Measurements from ENCODE around the gene DLEC1. TPM values are rescaled to one million over a fixed set of nuclear protein-coding genes. Genes with fewer than 3 reads are reported as not detected.

Gene DLEC1
- total RNA-seq, 4 donors from 2014 or later: 0.20 to 4.1 (median 1.4) TPM

DNA sequence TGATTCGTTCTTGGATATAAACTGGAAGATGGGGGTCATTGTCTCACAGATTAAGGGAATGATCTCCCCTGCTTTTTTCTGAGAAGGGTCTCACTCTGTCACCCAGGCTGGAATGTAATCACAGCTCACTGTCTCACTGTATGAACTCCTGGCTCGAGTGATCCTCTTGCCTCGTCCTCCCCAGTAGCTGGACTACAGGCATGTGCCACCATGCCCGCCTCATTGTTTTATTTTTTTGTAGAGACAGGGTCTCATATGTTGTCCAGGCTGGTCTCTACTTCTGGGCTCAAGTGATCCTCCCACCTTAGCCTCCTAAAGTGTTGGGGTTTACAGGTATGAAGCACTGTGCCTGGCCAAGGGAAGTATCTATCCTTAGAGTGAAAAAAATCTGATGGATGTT lies 131.7 kb downstream of the DLEC1 start:
- TF ChIP-seq POLR2AphosphoS5 (IDR thresholded peaks at IDR 0.05): no peak
- no peak for TF ChIP-seq POLR2A (IDR thresholded peaks at IDR 0.05)
- TF ChIP-seq, protein P1, sequence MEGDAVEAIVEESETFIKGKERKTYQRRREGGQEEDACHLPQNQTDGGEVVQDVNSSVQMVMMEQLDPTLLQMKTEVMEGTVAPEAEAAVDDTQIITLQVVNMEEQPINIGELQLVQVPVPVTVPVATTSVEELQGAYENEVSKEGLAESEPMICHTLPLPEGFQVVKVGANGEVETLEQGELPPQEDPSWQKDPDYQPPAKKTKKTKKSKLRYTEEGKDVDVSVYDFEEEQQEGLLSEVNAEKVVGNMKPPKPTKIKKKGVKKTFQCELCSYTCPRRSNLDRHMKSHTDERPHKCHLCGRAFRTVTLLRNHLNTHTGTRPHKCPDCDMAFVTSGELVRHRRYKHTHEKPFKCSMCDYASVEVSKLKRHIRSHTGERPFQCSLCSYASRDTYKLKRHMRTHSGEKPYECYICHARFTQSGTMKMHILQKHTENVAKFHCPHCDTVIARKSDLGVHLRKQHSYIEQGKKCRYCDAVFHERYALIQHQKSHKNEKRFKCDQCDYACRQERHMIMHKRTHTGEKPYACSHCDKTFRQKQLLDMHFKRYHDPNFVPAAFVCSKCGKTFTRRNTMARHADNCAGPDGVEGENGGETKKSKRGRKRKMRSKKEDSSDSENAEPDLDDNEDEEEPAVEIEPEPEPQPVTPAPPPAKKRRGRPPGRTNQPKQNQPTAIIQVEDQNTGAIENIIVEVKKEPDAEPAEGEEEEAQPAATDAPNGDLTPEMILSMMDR (IDR thresholded peaks at IDR 0.05): no peak
- no peak for TF ChIP-seq EP300 (IDR thresholded peaks at IDR 0.05; ENCODE audit: low read depth)
- WGBS, 2 donors (ENCODE audit: low coverage in 1 of 2): 78 to 94% methylated on average over 1 to 4 of the region's 4 CpGs
- H3K27ac ChIP-seq: no peak overlapping the region
- H3K27me3 ChIP-seq: no peaks in the 10 kb centered on the region
- H3K4me3 ChIP-seq: no peak overlapping the region
- intact Hi-C loops (cut with DNase I; ENCODE audit: low total_unique reads) (no loop called here), in situ Hi-C loops (cut with MboI; ENCODE audit: low pct_ligation_motif_present in 1 of 4, low pct_unique_long_range_greater_than_20kb in 1 of 4, low sequenced_read_pairs in 3 of 4) (no loop called here)
- H3K9me3 ChIP-seq: no peaks in the 10 kb centered on the region
- DNase-seq: no peak
- H3K36me3 ChIP-seq: no peaks in the 10 kb centered on the region
- H3K4me1 ChIP-seq: peaks cover 8 to 47% (median 16%) of the 10 kb centered on the region in 4 donors

DNA sequence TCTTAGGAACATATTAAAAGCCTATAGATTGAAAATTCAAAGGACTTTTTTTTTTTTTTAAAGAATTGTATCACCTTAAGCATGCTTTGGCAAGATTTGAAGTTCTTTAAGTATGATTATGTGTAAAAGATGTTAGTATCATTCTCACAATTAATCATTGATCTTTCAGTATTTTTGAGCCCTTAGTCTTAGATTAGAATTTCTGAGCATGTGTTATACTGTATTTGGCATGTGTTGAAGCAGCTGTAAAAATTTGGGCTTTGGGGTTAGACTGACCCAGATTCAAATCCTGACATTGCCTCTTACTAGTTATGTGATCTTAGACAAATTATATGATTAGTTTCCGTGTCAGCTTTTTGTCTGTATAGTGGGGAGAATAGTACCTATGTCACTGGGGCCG lies 132.6 kb downstream of the DLEC1 start:
- H3K27me3 ChIP-seq: no peaks in the 10 kb centered on the region
- in situ Hi-C loops (cut with MboI; ENCODE audit: low pct_ligation_motif_present in 1 of 4, low pct_unique_long_range_greater_than_20kb in 1 of 4, low sequenced_read_pairs in 3 of 4): no loop called here
- H3K36me3 ChIP-seq: no peaks in the 10 kb centered on the region
- TF ChIP-seq POLR2A (IDR thresholded peaks at IDR 0.05): no peak
- no peak for TF ChIP-seq POLR2AphosphoS5 (IDR thresholded peaks at IDR 0.05)
- TF ChIP-seq EP300 (IDR thresholded peaks at IDR 0.05; ENCODE audit: low read depth): no peak
- intact Hi-C loops (cut with DNase I; ENCODE audit: low total_unique reads): no loop called here
- H3K27ac ChIP-seq: no peak overlapping the region
- 67 to 86% methylated on average over 1 to 2 of the region's 2 CpGs for WGBS, 2 donors (ENCODE audit: low coverage in 1 of 2)
- no peak for DNase-seq
- peaks cover 8 to 40% (median 12%) of the 10 kb centered on the region in 4 donors for H3K4me1 ChIP-seq
- no peaks in the 10 kb centered on the region for H3K9me3 ChIP-seq
- H3K4me3 ChIP-seq: no peak overlapping the region

Small RNA genes within 50 kb of the gene (small RNA-seq; reads per million reads assigned to genes)
- gene RF00019: 0 reads per million in 4 donors

Other genes with a start within 250 kb of the DLEC1 start
- 100 to 1,000 TPM in 1 of 4 donors, 10 to 100 TPM in 3; 39.8 to 105 (median 56.2) TPM for gene CTDSPL, start 177.3 kb upstream of the DLEC1 start, total RNA-seq
- gene VILL, start 48.4 kb upstream of the DLEC1 start, total RNA-seq: 100 to 1,000 TPM; 112 to 214 (median 172) TPM
- gene PLCD1, start 9.6 kb upstream of the DLEC1 start, total RNA-seq: 100 to 1,000 TPM in 2 of 4 donors, 10 to 100 TPM in 2; 21.1 to 126 (median 91.4) TPM
- 100 to 1,000 TPM; 123 to 278 (median 204) TPM for gene ACAA1, start 97.9 kb downstream of the DLEC1 start, total RNA-seq
- 10 to 100 TPM; 49.0 to 82.2 (median 76.5) TPM for gene MYD88, start 99.5 kb downstream of the DLEC1 start, total RNA-seq
- 10 to 100 TPM; 35.9 to 47.9 (median 43.5) TPM for gene OXSR1, start 126.3 kb downstream of the DLEC1 start, total RNA-seq
- gene SLC22A13, start 226.6 kb downstream of the DLEC1 start, total RNA-seq: under 1 TPM in 3 of 4 donors, not detected in 1; 0.32 to 0.68 (median 0.60) TPM
- under 1 TPM in 1 of 4 donors, not detected in 3; 0.48 TPM for gene SLC22A14, start 243.1 kb downstream of the DLEC1 start, total RNA-seq